HEK293 (cell line): ENCODE results near the gene TAAR9.
A peak's percentile ranks its signal among the peaks of the same experiment; 100 is the strongest.

ENCODE experiments used
- KLF16 ChIP-seq: fragments of 450-650 bp; formaldehyde crosslinking; IDR thresholded peaks from 2 replicates; pipeline ENCODE4 v1.5.1; 2017; ENCODE audit warnings: missing biosample characterization, missing genetic modification characterization
- KLF8 ChIP-seq: fragments of 450-650 bp; formaldehyde crosslinking; IDR thresholded peaks from 2 replicates; pipeline ENCODE4 v1.5.1; 2016; ENCODE audit warnings: missing biosample characterization, missing genetic modification characterization
- KLF9 ChIP-seq: fragments of 450-650 bp; formaldehyde crosslinking; IDR thresholded peaks from 2 replicates; pipeline ENCODE4 v1.5.1; 2016; ENCODE audit warnings: missing biosample characterization, missing genetic modification characterization, low read depth
- OSR2 ChIP-seq: fragments of 450-650 bp; formaldehyde crosslinking; IDR thresholded peaks from 2 replicates; pipeline ENCODE4 v1.5.1; 2016; ENCODE audit warnings: missing biosample characterization, missing genetic modification characterization
- TSHZ1 ChIP-seq: fragments of 450-650 bp; formaldehyde crosslinking; IDR thresholded peaks from 2 replicates; pipeline ENCODE4 v1.5.1; 2016; ENCODE audit warnings: missing biosample characterization, missing genetic modification characterization, borderline replicate concordance
- ZBTB10 ChIP-seq: fragments of 450-650 bp; formaldehyde crosslinking; IDR thresholded peaks from 2 replicates; pipeline ENCODE4 v1.5.1; 2016; ENCODE audit warnings: missing biosample characterization, missing genetic modification characterization
- ZBTB17 ChIP-seq: fragments of 450-650 bp; formaldehyde crosslinking; IDR thresholded peaks from 2 replicates; pipeline ENCODE4 v1.5.1; 2016; ENCODE audit warnings: missing biosample characterization, missing genetic modification characterization
- ZEB2 ChIP-seq: fragments of 450-650 bp; formaldehyde crosslinking; IDR thresholded peaks from 2 replicates; pipeline ENCODE4 v1.5.1; 2016; ENCODE audit warnings: missing biosample characterization, missing genetic modification characterization
- ZFP37 ChIP-seq: fragments of 450-650 bp; formaldehyde crosslinking; IDR thresholded peaks from 2 replicates; pipeline ENCODE4 v1.5.1; 2016; ENCODE audit warnings: missing biosample characterization, missing genetic modification characterization
- ZNF10 ChIP-seq: fragments of 450-650 bp; formaldehyde crosslinking; IDR thresholded peaks from 2 replicates; pipeline ENCODE4 v1.5.1; 2017; ENCODE audit warnings: missing biosample characterization, missing genetic modification characterization
- ZNF112 ChIP-seq: fragments of 450-650 bp; formaldehyde crosslinking; IDR thresholded peaks from 2 replicates; pipeline ENCODE4 v1.5.0; 2017; ENCODE audit warnings: missing biosample characterization, missing genetic modification characterization
- ZNF202 ChIP-seq: fragments of 450-650 bp; formaldehyde crosslinking; IDR thresholded peaks from 2 replicates; pipeline ENCODE4 v1.5.1; 2016; ENCODE audit warnings: missing biosample characterization, missing genetic modification characterization, borderline replicate concordance
- ZNF558 ChIP-seq: fragments of 450-650 bp; formaldehyde crosslinking; IDR thresholded peaks from 2 replicates; pipeline ENCODE4 v1.5.1; 2016; ENCODE audit warnings: missing biosample characterization, missing genetic modification characterization
- ZNF561 ChIP-seq: fragments of 450-650 bp; IDR thresholded peaks from 2 replicates; pipeline ENCODE4 v1.5.1; 2018; ENCODE audit warnings: missing biosample characterization, missing genetic modification characterization, borderline replicate concordance
- ZNF596 ChIP-seq: fragments of 450-650 bp; IDR thresholded peaks from 2 replicates; pipeline ENCODE4 v1.5.0; 2018; ENCODE audit warnings: missing biosample characterization, mild to moderate bottlenecking, missing genetic modification characterization, moderate library complexity
- ZNF639 ChIP-seq: fragments of 450-650 bp; formaldehyde crosslinking; IDR thresholded peaks from 2 replicates; pipeline ENCODE4 v1.5.1; 2016; ENCODE audit warnings: missing biosample characterization, missing genetic modification characterization
- ZNF837 ChIP-seq: fragments of 450-650 bp; formaldehyde crosslinking; IDR thresholded peaks from 2 replicates; pipeline ENCODE4 v1.5.1; 2016; ENCODE audit warnings: missing biosample characterization, missing genetic modification characterization
- ZNF843 ChIP-seq: fragments of 450-650 bp; formaldehyde crosslinking; IDR thresholded peaks from 2 replicates; pipeline ENCODE4 v1.5.1; 2016; ENCODE audit warnings: missing biosample characterization, missing genetic modification characterization
- TF ChIP-seq, protein P1 (sequence below): fragments of 450-650 bp; formaldehyde crosslinking; conservative IDR thresholded peaks from 2 replicates; pipeline ENCODE4 v1.5.1; 2016; ENCODE audit warnings: low read depth, missing biosample characterization, missing genetic modification characterization
- TF ChIP-seq, protein P2 (sequence below): fragments of 450-650 bp; formaldehyde crosslinking; IDR thresholded peaks from 2 replicates; pipeline ENCODE4 v1.5.1; 2016; ENCODE audit warnings: missing biosample characterization, missing genetic modification characterization
- TF ChIP-seq, protein P3 (sequence below): fragments of 450-650 bp; formaldehyde crosslinking; IDR thresholded peaks from 2 replicates; pipeline ENCODE4 v1.5.1; 2016; ENCODE audit warnings: missing biosample characterization, missing genetic modification characterization

The TAAR9 gene

DNA sequence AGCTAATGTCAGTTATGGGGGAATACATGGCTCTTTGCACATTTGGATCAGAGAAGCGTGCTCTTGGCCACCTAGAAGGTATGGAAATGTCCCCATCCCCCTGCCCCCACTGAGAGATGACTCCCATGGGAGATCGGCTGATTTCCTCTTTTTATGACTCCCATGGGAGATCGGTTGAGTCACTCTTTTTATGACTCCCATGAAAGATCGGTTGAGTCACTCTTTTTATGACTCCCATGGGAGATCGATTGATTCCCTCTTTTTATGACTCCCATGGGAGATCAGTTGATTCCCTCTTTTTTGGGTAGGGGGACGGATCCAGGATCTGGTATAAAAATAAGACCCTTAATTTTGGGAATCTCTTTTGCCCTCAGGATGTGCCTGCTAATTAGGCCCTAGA, 10.3 kb upstream of the TAAR9 start (continued):
- TF ChIP-seq ZBTB10 (0 out of 2 replicates have a peak, but pooled peaks have one; percentile 19), ZFP37 (tag by site-specific recombination) (peak; percentile 81; the same call in 1 of the 2 replicates), ZEB2 (tag by site-specific recombination) (peak; percentile 96), ZNF843 (tag by site-specific recombination) (peak; percentile 92), OSR2 (tag by site-specific recombination) (peak; percentile 41; the same call in 1 of the 2 replicates), TSHZ1 (tag by site-specific recombination) (peak; percentile 96), ZNF112 (no peak), ZBTB17 (tag by site-specific recombination) (peak; percentile 50), ZNF837 (no peak), ZNF639 (tag by site-specific recombination) (peak; percentile 99), KLF8 (peak; percentile 88), KLF16 (tag by site-specific recombination) (0 out of 2 replicates have a peak, but pooled peaks have one; percentile 32), ZNF202 (tag by site-specific recombination) (0 out of 2 replicates have a peak, but pooled peaks have one; percentile 44), ZNF558 (tag by site-specific recombination) (no peak; the same call in 1 of the 2 replicates), ZNF561 (peak; percentile 65; the same call in 1 of the 2 replicates), KLF9 (no peak), ZNF596 (tag by site-specific recombination) (0 out of 2 replicates have a peak, but pooled peaks have one; percentile 65), ZNF10 (tag by site-specific recombination) (peak; percentile 44; the same call in 1 of the 2 replicates)
- TF ChIP-seq, protein P1, sequence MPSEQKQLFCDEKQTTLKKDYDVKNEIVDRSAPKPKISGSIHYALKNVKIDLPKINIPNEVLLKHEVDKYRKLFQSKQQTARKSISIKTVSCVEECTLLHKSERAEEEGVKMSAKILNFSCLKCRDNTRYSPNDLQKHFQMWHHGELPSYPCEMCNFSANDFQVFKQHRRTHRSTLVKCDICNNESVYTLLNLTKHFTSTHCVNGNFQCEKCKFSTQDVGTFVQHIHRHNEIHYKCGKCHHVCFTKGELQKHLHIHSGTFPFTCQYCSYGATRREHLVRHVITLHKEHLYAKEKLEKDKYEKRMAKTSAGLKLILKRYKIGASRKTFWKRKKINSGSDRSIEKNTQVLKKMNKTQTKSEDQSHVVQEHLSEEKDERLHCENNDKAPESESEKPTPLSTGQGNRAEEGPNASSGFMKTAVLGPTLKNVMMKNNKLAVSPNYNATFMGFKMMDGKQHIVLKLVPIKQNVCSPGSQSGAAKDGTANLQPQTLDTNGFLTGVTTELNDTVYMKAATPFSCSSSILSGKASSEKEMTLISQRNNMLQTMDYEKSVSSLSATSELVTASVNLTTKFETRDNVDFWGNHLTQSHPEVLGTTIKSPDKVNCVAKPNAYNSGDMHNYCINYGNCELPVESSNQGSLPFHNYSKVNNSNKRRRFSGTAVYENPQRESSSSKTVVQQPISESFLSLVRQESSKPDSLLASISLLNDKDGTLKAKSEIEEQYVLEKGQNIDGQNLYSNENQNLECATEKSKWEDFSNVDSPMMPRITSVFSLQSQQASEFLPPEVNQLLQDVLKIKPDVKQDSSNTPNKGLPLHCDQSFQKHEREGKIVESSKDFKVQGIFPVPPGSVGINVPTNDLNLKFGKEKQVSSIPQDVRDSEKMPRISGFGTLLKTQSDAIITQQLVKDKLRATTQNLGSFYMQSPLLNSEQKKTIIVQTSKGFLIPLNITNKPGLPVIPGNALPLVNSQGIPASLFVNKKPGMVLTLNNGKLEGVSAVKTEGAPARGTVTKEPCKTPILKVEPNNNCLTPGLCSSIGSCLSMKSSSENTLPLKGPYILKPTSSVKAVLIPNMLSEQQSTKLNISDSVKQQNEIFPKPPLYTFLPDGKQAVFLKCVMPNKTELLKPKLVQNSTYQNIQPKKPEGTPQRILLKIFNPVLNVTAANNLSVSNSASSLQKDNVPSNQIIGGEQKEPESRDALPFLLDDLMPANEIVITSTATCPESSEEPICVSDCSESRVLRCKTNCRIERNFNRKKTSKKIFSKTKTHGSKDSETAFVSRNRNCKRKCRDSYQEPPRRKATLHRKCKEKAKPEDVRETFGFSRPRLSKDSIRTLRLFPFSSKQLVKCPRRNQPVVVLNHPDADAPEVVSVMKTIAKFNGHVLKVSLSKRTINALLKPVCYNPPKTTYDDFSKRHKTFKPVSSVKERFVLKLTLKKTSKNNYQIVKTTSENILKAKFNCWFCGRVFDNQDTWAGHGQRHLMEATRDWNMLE (tag by site-specific recombination), result no peak
- TF ChIP-seq, protein P2, sequence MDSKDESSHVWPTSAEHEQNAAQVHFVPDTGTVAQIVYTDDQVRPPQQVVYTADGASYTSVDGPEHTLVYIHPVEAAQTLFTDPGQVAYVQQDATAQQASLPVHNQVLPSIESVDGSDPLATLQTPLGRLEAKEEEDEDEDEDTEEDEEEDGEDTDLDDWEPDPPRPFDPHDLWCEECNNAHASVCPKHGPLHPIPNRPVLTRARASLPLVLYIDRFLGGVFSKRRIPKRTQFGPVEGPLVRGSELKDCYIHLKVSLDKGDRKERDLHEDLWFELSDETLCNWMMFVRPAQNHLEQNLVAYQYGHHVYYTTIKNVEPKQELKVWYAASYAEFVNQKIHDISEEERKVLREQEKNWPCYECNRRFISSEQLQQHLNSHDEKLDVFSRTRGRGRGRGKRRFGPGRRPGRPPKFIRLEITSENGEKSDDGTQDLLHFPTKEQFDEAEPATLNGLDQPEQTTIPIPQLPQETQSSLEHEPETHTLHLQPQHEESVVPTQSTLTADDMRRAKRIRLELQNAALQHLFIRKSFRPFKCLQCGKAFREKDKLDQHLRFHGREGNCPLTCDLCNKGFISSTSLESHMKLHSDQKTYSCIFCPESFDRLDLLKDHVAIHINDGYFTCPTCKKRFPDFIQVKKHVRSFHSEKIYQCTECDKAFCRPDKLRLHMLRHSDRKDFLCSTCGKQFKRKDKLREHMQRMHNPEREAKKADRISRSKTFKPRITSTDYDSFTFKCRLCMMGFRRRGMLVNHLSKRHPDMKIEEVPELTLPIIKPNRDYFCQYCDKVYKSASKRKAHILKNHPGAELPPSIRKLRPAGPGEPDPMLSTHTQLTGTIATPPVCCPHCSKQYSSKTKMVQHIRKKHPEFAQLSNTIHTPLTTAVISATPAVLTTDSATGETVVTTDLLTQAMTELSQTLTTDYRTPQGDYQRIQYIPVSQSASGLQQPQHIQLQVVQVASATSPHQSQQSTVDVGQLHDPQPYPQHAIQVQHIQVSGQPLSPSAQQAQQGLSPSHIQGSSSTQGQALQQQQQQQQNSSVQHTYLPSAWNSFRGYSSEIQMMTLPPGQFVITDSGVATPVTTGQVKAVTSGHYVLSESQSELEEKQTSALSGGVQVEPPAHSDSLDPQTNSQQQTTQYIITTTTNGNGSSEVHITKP (tag by site-specific recombination), result no peak
- TF ChIP-seq, protein P3, sequence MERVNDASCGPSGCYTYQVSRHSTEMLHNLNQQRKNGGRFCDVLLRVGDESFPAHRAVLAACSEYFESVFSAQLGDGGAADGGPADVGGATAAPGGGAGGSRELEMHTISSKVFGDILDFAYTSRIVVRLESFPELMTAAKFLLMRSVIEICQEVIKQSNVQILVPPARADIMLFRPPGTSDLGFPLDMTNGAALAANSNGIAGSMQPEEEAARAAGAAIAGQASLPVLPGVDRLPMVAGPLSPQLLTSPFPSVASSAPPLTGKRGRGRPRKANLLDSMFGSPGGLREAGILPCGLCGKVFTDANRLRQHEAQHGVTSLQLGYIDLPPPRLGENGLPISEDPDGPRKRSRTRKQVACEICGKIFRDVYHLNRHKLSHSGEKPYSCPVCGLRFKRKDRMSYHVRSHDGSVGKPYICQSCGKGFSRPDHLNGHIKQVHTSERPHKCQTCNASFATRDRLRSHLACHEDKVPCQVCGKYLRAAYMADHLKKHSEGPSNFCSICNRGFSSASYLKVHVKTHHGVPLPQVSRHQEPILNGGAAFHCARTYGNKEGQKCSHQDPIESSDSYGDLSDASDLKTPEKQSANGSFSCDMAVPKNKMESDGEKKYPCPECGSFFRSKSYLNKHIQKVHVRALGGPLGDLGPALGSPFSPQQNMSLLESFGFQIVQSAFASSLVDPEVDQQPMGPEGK (tag by site-specific recombination), result peak; percentile 64
